Measurements from ENCODE around the gene TMSB4X.

Gene TMSB4X

DNA sequence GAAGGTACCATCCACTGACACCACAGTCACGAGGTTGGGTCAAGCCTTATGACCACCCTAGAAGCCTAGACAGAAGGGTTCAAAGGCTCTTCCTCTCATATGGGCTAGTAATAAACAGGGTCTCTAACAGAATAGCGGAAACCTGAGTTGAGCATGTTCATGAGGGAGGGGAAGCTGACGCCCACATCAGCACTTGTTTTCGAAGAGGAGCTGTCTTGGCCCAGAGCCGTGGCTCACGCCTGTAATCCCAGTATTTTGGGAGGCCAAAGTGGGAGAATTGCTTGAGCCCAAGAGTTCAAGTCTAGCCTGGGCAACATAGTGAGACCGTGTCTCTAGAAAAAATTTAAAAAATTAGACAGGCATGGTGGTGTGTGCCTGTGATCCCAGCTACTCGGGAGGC lies 21.5 kb upstream of the TMSB4X start:
- Histone ChIP-seq H3K36me3 (ENCODE audit: insufficient read depth, low read length) (no peaks in the 10 kb centered on the region), H3K4me2 (ENCODE audit: low read length) (no peak overlapping the region), H3K4me1 (ENCODE audit: insufficient read depth, low read length, severe bottlenecking) (peaks cover 89% of the 10 kb centered on the region), H3K79me2 (ENCODE audit: insufficient read depth, low read length) (no peaks in the 10 kb centered on the region), H3K4me3 (ENCODE audit: low read depth, low read length, poor library complexity, severe bottlenecking) (no peak overlapping the region), H3K9ac (ENCODE audit: low read length) (no peak overlapping the region), H2AFZ (ENCODE audit: low read length) (no peak overlapping the region), H4K20me1 (ENCODE audit: insufficient read depth, low read length) (no peaks in the 10 kb centered on the region), H3K9me2 (ENCODE audit: low read depth, low read length) (no peaks in the 10 kb centered on the region), H3K27me3 (ENCODE audit: insufficient read depth, low read length) (no peaks in the 10 kb centered on the region), H3K27ac (ENCODE audit: low read depth, low read length, poor library complexity, severe bottlenecking) (peak overlapping the region; percentile 100), H3K9me3 (ENCODE audit: low read length) (no peaks in the 10 kb centered on the region), H3F3A (ENCODE audit: insufficient read depth, low read length) (0 out of 2 replicates have a peak, but pooled peaks cover 8% of the 10 kb centered on the region)
- TF ChIP-seq, protein P1, sequence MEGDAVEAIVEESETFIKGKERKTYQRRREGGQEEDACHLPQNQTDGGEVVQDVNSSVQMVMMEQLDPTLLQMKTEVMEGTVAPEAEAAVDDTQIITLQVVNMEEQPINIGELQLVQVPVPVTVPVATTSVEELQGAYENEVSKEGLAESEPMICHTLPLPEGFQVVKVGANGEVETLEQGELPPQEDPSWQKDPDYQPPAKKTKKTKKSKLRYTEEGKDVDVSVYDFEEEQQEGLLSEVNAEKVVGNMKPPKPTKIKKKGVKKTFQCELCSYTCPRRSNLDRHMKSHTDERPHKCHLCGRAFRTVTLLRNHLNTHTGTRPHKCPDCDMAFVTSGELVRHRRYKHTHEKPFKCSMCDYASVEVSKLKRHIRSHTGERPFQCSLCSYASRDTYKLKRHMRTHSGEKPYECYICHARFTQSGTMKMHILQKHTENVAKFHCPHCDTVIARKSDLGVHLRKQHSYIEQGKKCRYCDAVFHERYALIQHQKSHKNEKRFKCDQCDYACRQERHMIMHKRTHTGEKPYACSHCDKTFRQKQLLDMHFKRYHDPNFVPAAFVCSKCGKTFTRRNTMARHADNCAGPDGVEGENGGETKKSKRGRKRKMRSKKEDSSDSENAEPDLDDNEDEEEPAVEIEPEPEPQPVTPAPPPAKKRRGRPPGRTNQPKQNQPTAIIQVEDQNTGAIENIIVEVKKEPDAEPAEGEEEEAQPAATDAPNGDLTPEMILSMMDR (IDR thresholded peaks at IDR 0.05; ENCODE audit: low read length) = no peak
- TF ChIP-seq EZH2 (IDR thresholded peaks at IDR 0.05; ENCODE audit: borderline replicate concordance, low read length) = no peak

DNA sequence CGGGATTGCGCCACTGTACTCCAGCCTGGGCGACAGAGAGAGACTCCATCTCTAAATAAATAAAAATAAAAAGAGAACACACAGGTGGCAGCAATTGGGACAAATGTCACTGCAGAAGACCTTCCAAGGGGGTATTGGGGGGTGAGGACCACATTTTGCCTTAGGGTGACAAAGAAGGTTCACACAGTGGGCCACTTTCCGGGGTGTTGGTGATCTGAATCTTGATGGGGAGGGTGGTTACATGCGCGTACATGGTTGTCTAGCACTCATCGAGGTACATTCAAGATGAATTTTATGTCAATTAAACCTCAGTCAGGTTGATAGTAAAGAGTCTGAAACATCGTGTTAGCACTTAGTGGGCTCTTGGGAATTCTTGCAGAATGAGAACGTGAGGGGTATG lies 20.5 kb upstream of the TMSB4X start:
- H3K27ac ChIP-seq (ENCODE audit: low read depth, low read length, poor library complexity, severe bottlenecking) = peak overlapping the region; percentile 100
- H3K9me2 ChIP-seq (ENCODE audit: low read depth, low read length) = no peaks in the 10 kb centered on the region
- peak overlapping the region; percentile 70 for H3K9ac ChIP-seq (ENCODE audit: low read length)
- no peaks in the 10 kb centered on the region for H3K27me3 ChIP-seq (ENCODE audit: insufficient read depth, low read length)
- H4K20me1 ChIP-seq (ENCODE audit: insufficient read depth, low read length) = no peaks in the 10 kb centered on the region
- H3K79me2 ChIP-seq (ENCODE audit: insufficient read depth, low read length) = no peaks in the 10 kb centered on the region
- H2AFZ ChIP-seq (ENCODE audit: low read length) = no peak overlapping the region
- peaks cover 87% of the 10 kb centered on the region for H3K4me1 ChIP-seq (ENCODE audit: insufficient read depth, low read length, severe bottlenecking)
- peak overlapping the region; percentile 64 for H3K4me2 ChIP-seq (ENCODE audit: low read length)
- TF ChIP-seq, protein P1 (IDR thresholded peaks at IDR 0.05; ENCODE audit: low read length) = no peak
- no peak for TF ChIP-seq EZH2 (IDR thresholded peaks at IDR 0.05; ENCODE audit: borderline replicate concordance, low read length)
- no peak overlapping the region for H3K4me3 ChIP-seq (ENCODE audit: low read depth, low read length, poor library complexity, severe bottlenecking)
- H3F3A ChIP-seq (ENCODE audit: insufficient read depth, low read length) = 0 out of 2 replicates have a peak, but pooled peaks cover 8% of the 10 kb centered on the region
- no peaks in the 10 kb centered on the region for H3K36me3 ChIP-seq (ENCODE audit: insufficient read depth, low read length)
- H3K9me3 ChIP-seq (ENCODE audit: low read length) = no peaks in the 10 kb centered on the region

DNA sequence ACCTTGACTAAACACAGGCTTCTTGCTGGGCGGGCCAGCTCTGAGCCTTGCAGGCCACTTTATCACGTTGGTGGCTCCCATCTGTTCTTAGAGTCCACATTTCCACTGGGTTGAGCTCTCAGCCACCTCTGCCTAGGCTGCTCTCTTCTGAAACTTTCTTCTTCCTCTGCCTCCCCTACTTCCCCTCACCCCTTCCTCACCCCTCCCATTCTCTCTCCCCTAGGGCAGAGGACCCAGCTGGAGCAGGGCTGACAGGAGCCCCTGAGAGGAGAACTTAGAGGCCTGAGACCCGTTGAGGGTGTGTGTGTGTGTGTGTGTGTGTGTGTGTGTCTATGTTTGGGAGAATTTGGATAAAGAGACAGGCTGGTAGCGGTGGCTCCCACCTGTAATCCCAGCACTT lies 19.9 kb upstream of the TMSB4X start:
- no peaks in the 10 kb centered on the region for H4K20me1 ChIP-seq (ENCODE audit: insufficient read depth, low read length)
- H3K27me3 ChIP-seq (ENCODE audit: insufficient read depth, low read length) = no peaks in the 10 kb centered on the region
- TF ChIP-seq, protein P1 (IDR thresholded peaks at IDR 0.05; ENCODE audit: low read length) = no peak
- TF ChIP-seq EZH2 (IDR thresholded peaks at IDR 0.05; ENCODE audit: borderline replicate concordance, low read length) = no peak
- no peaks in the 10 kb centered on the region for H3K9me3 ChIP-seq (ENCODE audit: low read length)
- no peaks in the 10 kb centered on the region for H3K79me2 ChIP-seq (ENCODE audit: insufficient read depth, low read length)
- no peaks in the 10 kb centered on the region for H3K9me2 ChIP-seq (ENCODE audit: low read depth, low read length)
- H3F3A ChIP-seq (ENCODE audit: insufficient read depth, low read length) = 0 out of 2 replicates have a peak, but pooled peaks cover 8% of the 10 kb centered on the region
- no peak overlapping the region for H2AFZ ChIP-seq (ENCODE audit: low read length)
- no peaks in the 10 kb centered on the region for H3K36me3 ChIP-seq (ENCODE audit: insufficient read depth, low read length)
- H3K4me2 ChIP-seq (ENCODE audit: low read length) = peak overlapping the region; percentile 64
- H3K9ac ChIP-seq (ENCODE audit: low read length) = peak overlapping the region; percentile 70
- peaks cover 87% of the 10 kb centered on the region for H3K4me1 ChIP-seq (ENCODE audit: insufficient read depth, low read length, severe bottlenecking)
- no peak overlapping the region for H3K4me3 ChIP-seq (ENCODE audit: low read depth, low read length, poor library complexity, severe bottlenecking)
- H3K27ac ChIP-seq (ENCODE audit: low read depth, low read length, poor library complexity, severe bottlenecking) = peak overlapping the region; percentile 100
